ENCODE results near the gene SH3TC1.
A peak's percentile ranks its signal among the peaks of the same experiment; 100 is the strongest.

The SH3TC1 gene

DNA sequence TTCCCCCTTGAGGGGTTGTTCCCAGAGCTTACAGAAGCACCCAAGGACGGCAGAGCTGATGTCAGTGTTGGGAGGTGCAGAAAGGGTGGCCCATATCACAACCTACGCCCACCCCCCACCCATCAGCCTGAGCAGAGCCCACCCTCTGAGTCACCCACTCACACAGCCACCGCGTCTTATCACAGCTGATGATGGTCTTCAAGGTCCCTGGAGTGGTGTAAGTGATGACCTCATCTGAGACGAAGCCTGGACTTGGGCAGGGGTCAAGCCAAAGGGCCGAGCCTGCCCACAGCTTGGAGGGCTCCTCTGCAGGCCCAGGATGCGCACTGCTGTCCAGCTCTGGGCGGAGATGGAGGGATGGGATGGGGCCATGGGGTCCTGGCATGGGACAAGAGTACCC is 67.4 kb downstream of the SH3TC1 start:
- Histone ChIP-seq H3K9me3 (ENCODE audit: insufficient read depth, low read depth, low read length) (no peaks in the 10 kb centered on the region), H3K4me1 (ENCODE audit: insufficient read depth, low read length, poor library complexity, severe bottlenecking) (no peaks in the 10 kb centered on the region), H3K79me2 (ENCODE audit: insufficient read depth, low read length) (no peaks in the 10 kb centered on the region), H4K20me1 (ENCODE audit: insufficient read depth, low read length, poor library complexity, severe bottlenecking) (no peaks in the 10 kb centered on the region), H2AFZ (ENCODE audit: low read length) (no peak overlapping the region), H3K36me3 (ENCODE audit: insufficient read depth, low read length) (no peaks in the 10 kb centered on the region), H3F3A (ENCODE audit: low read depth) (no peaks in the 10 kb centered on the region), H3K9me2 (replicated peaks; ENCODE audit: low read depth, low read length) (no peaks in the 10 kb centered on the region), H3K4me2 (ENCODE audit: low read depth, low read length, poor library complexity, severe bottlenecking) (no peak overlapping the region), H3K27me3 (ENCODE audit: insufficient read depth, low read length, poor library complexity, severe bottlenecking) (no peaks in the 10 kb centered on the region), H3K4me3 (ENCODE audit: low read length, poor library complexity, severe bottlenecking) (no peak overlapping the region), H3K9ac (ENCODE audit: low read depth, low read length, poor library complexity, severe bottlenecking) (no peak overlapping the region)
- no peak for TF ChIP-seq EZH2phosphoT487 (IDR thresholded peaks at IDR 0.05; ENCODE audit: borderline replicate concordance)
- TF ChIP-seq, protein P1, sequence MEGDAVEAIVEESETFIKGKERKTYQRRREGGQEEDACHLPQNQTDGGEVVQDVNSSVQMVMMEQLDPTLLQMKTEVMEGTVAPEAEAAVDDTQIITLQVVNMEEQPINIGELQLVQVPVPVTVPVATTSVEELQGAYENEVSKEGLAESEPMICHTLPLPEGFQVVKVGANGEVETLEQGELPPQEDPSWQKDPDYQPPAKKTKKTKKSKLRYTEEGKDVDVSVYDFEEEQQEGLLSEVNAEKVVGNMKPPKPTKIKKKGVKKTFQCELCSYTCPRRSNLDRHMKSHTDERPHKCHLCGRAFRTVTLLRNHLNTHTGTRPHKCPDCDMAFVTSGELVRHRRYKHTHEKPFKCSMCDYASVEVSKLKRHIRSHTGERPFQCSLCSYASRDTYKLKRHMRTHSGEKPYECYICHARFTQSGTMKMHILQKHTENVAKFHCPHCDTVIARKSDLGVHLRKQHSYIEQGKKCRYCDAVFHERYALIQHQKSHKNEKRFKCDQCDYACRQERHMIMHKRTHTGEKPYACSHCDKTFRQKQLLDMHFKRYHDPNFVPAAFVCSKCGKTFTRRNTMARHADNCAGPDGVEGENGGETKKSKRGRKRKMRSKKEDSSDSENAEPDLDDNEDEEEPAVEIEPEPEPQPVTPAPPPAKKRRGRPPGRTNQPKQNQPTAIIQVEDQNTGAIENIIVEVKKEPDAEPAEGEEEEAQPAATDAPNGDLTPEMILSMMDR (conservative IDR thresholded peaks at IDR 0.05; ENCODE audit: low read length), result no peak

- H3K4me1 ChIP-seq (ENCODE audit: insufficient read depth, low read length, poor library complexity, severe bottlenecking), result no peaks in the 10 kb centered on the region
- TF ChIP-seq EZH2phosphoT487 (IDR thresholded peaks at IDR 0.05; ENCODE audit: borderline replicate concordance), result no peak
- TF ChIP-seq, protein P1 (conservative IDR thresholded peaks at IDR 0.05; ENCODE audit: low read length), result peak; percentile 49
- no peaks in the 10 kb centered on the region for H3K27me3 ChIP-seq (ENCODE audit: insufficient read depth, low read length, poor library complexity, severe bottlenecking)
- no peaks in the 10 kb centered on the region for H3K79me2 ChIP-seq (ENCODE audit: insufficient read depth, low read length)
- H3K36me3 ChIP-seq (ENCODE audit: insufficient read depth, low read length), result no peaks in the 10 kb centered on the region
- no peaks in the 10 kb centered on the region for H3K9me2 ChIP-seq (replicated peaks; ENCODE audit: low read depth, low read length)
- H2AFZ ChIP-seq (ENCODE audit: low read length), result no peak overlapping the region
- no peaks in the 10 kb centered on the region for H3F3A ChIP-seq (ENCODE audit: low read depth)
- no peak overlapping the region for H3K9ac ChIP-seq (ENCODE audit: low read depth, low read length, poor library complexity, severe bottlenecking)
- H3K9me3 ChIP-seq (ENCODE audit: insufficient read depth, low read depth, low read length), result no peaks in the 10 kb centered on the region
- H3K4me2 ChIP-seq (ENCODE audit: low read depth, low read length, poor library complexity, severe bottlenecking), result no peak overlapping the region
- H3K4me3 ChIP-seq (ENCODE audit: low read length, poor library complexity, severe bottlenecking), result no peak overlapping the region
- no peaks in the 10 kb centered on the region for H4K20me1 ChIP-seq (ENCODE audit: insufficient read depth, low read length, poor library complexity, severe bottlenecking)
These were observed 68.0 kb downstream of the SH3TC1 start for GRCh38 chr4:8267077-8267476.

DNA sequence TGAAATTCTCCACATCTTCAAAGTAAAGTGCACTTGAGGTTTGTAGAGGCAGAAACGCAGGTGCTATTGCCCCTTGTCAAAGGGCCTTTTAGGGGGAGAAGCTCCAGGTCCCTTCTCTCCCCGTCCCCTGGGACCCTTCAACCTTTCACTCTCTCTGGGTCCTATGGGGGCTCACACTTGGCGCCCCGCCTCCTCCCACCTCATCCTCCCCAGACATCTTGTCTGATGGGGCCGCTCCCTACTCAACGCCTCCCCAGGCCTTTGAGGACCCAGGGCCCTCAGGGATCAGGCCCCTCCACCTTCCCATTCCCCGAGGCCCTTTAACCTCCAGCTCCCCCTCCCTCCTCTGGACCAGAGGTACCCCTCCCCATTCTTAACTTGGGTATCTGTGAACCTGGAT is 69.1 kb downstream of the SH3TC1 start:
- H3K4me2 ChIP-seq (ENCODE audit: low read depth, low read length, poor library complexity, severe bottlenecking), result no peak overlapping the region
- no peak overlapping the region for H3K9ac ChIP-seq (ENCODE audit: low read depth, low read length, poor library complexity, severe bottlenecking)
- H3K36me3 ChIP-seq (ENCODE audit: insufficient read depth, low read length), result no peaks in the 10 kb centered on the region
- H3K4me3 ChIP-seq (ENCODE audit: low read length, poor library complexity, severe bottlenecking), result no peak overlapping the region
- no peaks in the 10 kb centered on the region for H3K4me1 ChIP-seq (ENCODE audit: insufficient read depth, low read length, poor library complexity, severe bottlenecking)
- H3K79me2 ChIP-seq (ENCODE audit: insufficient read depth, low read length), result no peaks in the 10 kb centered on the region
- no peaks in the 10 kb centered on the region for H3K9me3 ChIP-seq (ENCODE audit: insufficient read depth, low read depth, low read length)
- TF ChIP-seq EZH2phosphoT487 (IDR thresholded peaks at IDR 0.05; ENCODE audit: borderline replicate concordance), result no peak
- TF ChIP-seq, protein P1 (conservative IDR thresholded peaks at IDR 0.05; ENCODE audit: low read length), result no peak
- no peaks in the 10 kb centered on the region for H4K20me1 ChIP-seq (ENCODE audit: insufficient read depth, low read length, poor library complexity, severe bottlenecking)
- H2AFZ ChIP-seq (ENCODE audit: low read length), result no peak overlapping the region
- H3F3A ChIP-seq (ENCODE audit: low read depth), result no peaks in the 10 kb centered on the region
- no peaks in the 10 kb centered on the region for H3K27me3 ChIP-seq (ENCODE audit: insufficient read depth, low read length, poor library complexity, severe bottlenecking)
- H3K9me2 ChIP-seq (replicated peaks; ENCODE audit: low read depth, low read length), result no peaks in the 10 kb centered on the region
